GM18505 (cell line): ENCODE data around the gene KIAA1671.

ENCODE experiments used
- ATAC-seq: cut with Tn5 transposase; IDR thresholded peaks from one replicate; pipeline ENCODE4 v1.9.1; 2021; ENCODE audit not compliant: unreplicated experiment
- POLR2A ChIP-seq: IDR thresholded peaks from 4 replicates; pipeline ENCODE4 v1.6.1; 2011; ENCODE audit warnings: borderline replicate concordance; ENCODE audit not compliant: insufficient read depth, insufficient read length; ENCODE audit errors: extremely low read depth

Gene KIAA1671

GRCh38 chr22:25035715-25036114 is 83.2 kb downstream of the KIAA1671 start:
- no peak for ATAC-seq
- TF ChIP-seq POLR2A: no peak

- no peak for ATAC-seq
- TF ChIP-seq POLR2A: no peak
These were observed 85.7 kb downstream of the KIAA1671 start for GRCh38 chr22:25038239-25038638.

GRCh38 chr22:25038771-25039170 is 86.3 kb downstream of the KIAA1671 start:
- no peak for ATAC-seq
- TF ChIP-seq POLR2A: no peak

- no peak for ATAC-seq
- TF ChIP-seq POLR2A: no peak
These were observed 86.7 kb downstream of the KIAA1671 start for GRCh38 chr22:25039255-25039654.

- TF ChIP-seq POLR2A: no peak
- ATAC-seq: no peak
These were observed 87.2 kb downstream of the KIAA1671 start for GRCh38 chr22:25039754-25040153.

GRCh38 chr22:25045159-25045558 is 92.6 kb downstream of the KIAA1671 start:
- no peak for ATAC-seq
- no peak for TF ChIP-seq POLR2A

- no peak for ATAC-seq
- no peak for TF ChIP-seq POLR2A
These were observed 95.6 kb downstream of the KIAA1671 start for GRCh38 chr22:25048071-25048470.

- no peak for TF ChIP-seq POLR2A
These were observed 96.4 kb downstream of the KIAA1671 start for GRCh38 chr22:25048659-25049647.

GRCh38 chr22:25049770-25050169 is 97.3 kb downstream of the KIAA1671 start:
- ATAC-seq: no peak
- no peak for TF ChIP-seq POLR2A

More at GRCh38 chr22:25048659-25049647, 96.4 kb downstream of the KIAA1671 start:
- ATAC-seq: no peak

GRCh38 chr22:25050566-25050965 is 98.0 kb downstream of the KIAA1671 start:
- no peak for ATAC-seq
- no peak for TF ChIP-seq POLR2A

- no peak for ATAC-seq
- TF ChIP-seq POLR2A: no peak
These were observed 98.6 kb downstream of the KIAA1671 start for GRCh38 chr22:25051073-25051472.

GRCh38 chr22:25051983-25052710 is 99.6 kb downstream of the KIAA1671 start:
- no peak for TF ChIP-seq POLR2A
- no peak for ATAC-seq

- TF ChIP-seq POLR2A: no peak
- ATAC-seq: no peak
These were observed 100.8 kb downstream of the KIAA1671 start for GRCh38 chr22:25053153-25053805.
